K562 (cell line): ENCODE data around the gene MACROD2. TPM values are rescaled to one million over a fixed set of nuclear protein-coding genes. Genes with fewer than 3 reads are reported as not detected.

Experiments used
- ATAC-seq: fragments of 200-7000 bp; cut with Tn5 transposase; 3 replicates; pipeline ENCODE4 v1.9.1; 2020; ENCODE audit warnings: moderate library complexity
- BruUV-seq: library from RNA; stranded (reverse); fragments of 400-500 nt; replicated peaks from 2 replicates; lab custom pipeline; 2021; lab: Mats Ljungman, UMichigan
- CTCF ChIA-PET: fragments of 300-600 bp; formaldehyde crosslinking; extraction: SDS; loops from one replicate; lab custom pipeline; 2021; ENCODE audit warnings: low intra/inter-chr PET ratio; lab: Yijun Ruan, JAX
- POLR2A ChIA-PET: fragments of 300-600, 350-650 bp; sonication (Branson Sonifier 250); formaldehyde crosslinking; extraction: SDS; loops from one replicate; lab custom pipeline; 2021; ENCODE audit warnings: antibody characterized with exemption, inconsistent platforms; lab: Yijun Ruan, JAX
- DNase-seq, 4 experiments: peaks; one replicate each; pipeline versions ENCODE4 v3.0.0 to v3.0.0-alpha.2; 2011 to 2018; ENCODE audit warnings: low spot score in 3 of 4, mixed read lengths in 3 of 4; ENCODE audit errors: extremely low read depth in 1 of 4
- FAIRE-seq: peaks from 2 replicates; lab custom pipeline; 2011; peaks lifted over from hg19 to GRCh38; lab: Jason Lieb, UNC
- H2AFZ ChIP-seq: 2 replicates; pipeline ENCODE4 v1.6.0; 2011; ENCODE audit warnings: low read depth, low read length, control low read depth, inconsistent platforms
- H3K27ac ChIP-seq: fragments of 200-600 bp; 3 replicates; pipeline ENCODE4 v1.8.0; 2011; ENCODE audit warnings: low read depth, mild to moderate bottlenecking, control low read depth, inconsistent platforms, low read length, moderate library complexity, mixed read lengths; ENCODE audit errors: extremely low read depth
- H3K27me3 ChIP-seq, 2 experiments: fragments of 300-600 bp in 1 of 2; 2 replicates in 1 of 2; 3 replicates in 1 of 2; pipeline versions ENCODE4 v1.6.0 to v1.8.0; 2011; ENCODE audit warnings: inconsistent platforms in 2 of 2, low read length in 2 of 2, mild to moderate bottlenecking in 1 of 2, mixed read lengths in 1 of 2, moderate library complexity in 1 of 2; ENCODE audit not compliant: control insufficient read depth in 2 of 2, insufficient read depth in 2 of 2
- H3K36me3 ChIP-seq: fragments of 300-600 bp; 3 replicates; pipeline ENCODE4 v1.8.0; 2011; ENCODE audit warnings: mild to moderate bottlenecking, low read length, inconsistent platforms; ENCODE audit not compliant: control insufficient read depth, insufficient read depth
- H3K4me1 ChIP-seq, 2 experiments: fragments of 200-600 bp in 1 of 2; replicated peaks in 1 of 2; 2 replicates in 1 of 2; 3 replicates in 1 of 2; pipeline versions ENCODE4 v1.5.1 to v1.8.0; 2011; ENCODE audit warnings: inconsistent platforms in 2 of 2, low read length in 2 of 2, mild to moderate bottlenecking in 1 of 2, mixed read lengths in 1 of 2, moderate library complexity in 1 of 2; ENCODE audit not compliant: control insufficient read depth in 2 of 2, insufficient read depth in 2 of 2
- H3K4me2 ChIP-seq: 2 replicates; pipeline ENCODE4 v1.6.1; 2011; ENCODE audit warnings: low read length, control low read depth, inconsistent platforms, mixed read lengths; ENCODE audit not compliant: insufficient read depth
- H3K4me3 ChIP-seq: fragments of 200-600 bp; sonication (generic), shearing (Covaris generic); 2 replicates; pipeline ENCODE4 v1.5.1; 2016; ENCODE audit warnings: control low read depth, inconsistent platforms
- H3K79me2 ChIP-seq: fragments of 200-600 bp; 3 replicates; pipeline ENCODE4 v1.8.0; 2011; ENCODE audit warnings: low read length, inconsistent platforms; ENCODE audit not compliant: control insufficient read depth, insufficient read depth
- H3K9ac ChIP-seq, 2 experiments: 2 replicates each; pipeline versions ENCODE4 v1.6.0 to v1.6.1; 2011; ENCODE audit warnings: low read depth in 2 of 2, low read length in 2 of 2, control low read depth in 1 of 2, inconsistent platforms in 1 of 2, mild to moderate bottlenecking in 1 of 2, mixed read lengths in 1 of 2; ENCODE audit not compliant: insufficient read depth in 1 of 2
- H3K9me1 ChIP-seq: one replicate; pipeline ENCODE4 v1.6.0; 2011; ENCODE audit warnings: inconsistent platforms, mild to moderate bottlenecking, low read length, moderate library complexity; ENCODE audit not compliant: control insufficient read depth, insufficient read depth
- H3K9me3 ChIP-seq: replicated peaks from 2 replicates; pipeline ENCODE4 v1.5.1; 2011; ENCODE audit warnings: low read depth, low read length, inconsistent platforms; ENCODE audit not compliant: control insufficient read depth, insufficient read depth
- H4K20me1 ChIP-seq: replicated peaks from 2 replicates; pipeline ENCODE4 v1.6.1; 2011; ENCODE audit warnings: low read length, inconsistent platforms, mixed read lengths; ENCODE audit not compliant: control insufficient read depth, insufficient read depth
- GABPB1 ChIP-seq: sonication (generic); formaldehyde crosslinking; IDR thresholded peaks from 2 replicates; pipeline ENCODE4 v1.8.0; 2022; ENCODE audit warnings: mild to moderate bottlenecking, missing genetic modification reagents
- IRF2 ChIP-seq: sonication (generic); formaldehyde crosslinking; IDR thresholded peaks from 2 replicates; pipeline ENCODE4 v1.8.1; 2022; ENCODE audit warnings: mild to moderate bottlenecking, missing genetic modification reagents
- KLF13 ChIP-seq: fragments of 450-650 bp; IDR thresholded peaks from 2 replicates; pipeline ENCODE4 v1.6.1; 2016; ENCODE audit warnings: missing genetic modification characterization, low read depth, mild to moderate bottlenecking, missing compliant biosample characterization, moderate library complexity, borderline replicate concordance
- MEF2D ChIP-seq: conservative IDR thresholded peaks from 2 replicates; pipeline ENCODE4 v1.6.1; 2016; ENCODE audit warnings: low read depth, missing genetic modification characterization, missing compliant biosample characterization
- MTA3 ChIP-seq: fragments of 450-650 bp; formaldehyde crosslinking; IDR thresholded peaks from 2 replicates; pipeline ENCODE4 v1.6.1; 2017; ENCODE audit warnings: mild to moderate bottlenecking, borderline replicate concordance
- NR2F6 ChIP-seq: fragments of 450-650 bp; formaldehyde crosslinking; IDR thresholded peaks from 2 replicates; pipeline ENCODE4 v1.4.0; 2020; ENCODE audit warnings: mild to moderate bottlenecking
- NUFIP1 ChIP-seq: fragments of 450-650 bp; IDR thresholded peaks from 2 replicates; pipeline ENCODE4 v1.6.1; 2018; ENCODE audit not compliant: partially characterized antibody
- PHB2 ChIP-seq: fragments of 450-650 bp; IDR thresholded peaks from 2 replicates; pipeline ENCODE4 v1.6.1; 2017; ENCODE audit warnings: low read depth
- PRPF4 ChIP-seq: fragments of 200-400 bp; formaldehyde crosslinking; IDR thresholded peaks from one replicate; pipeline ENCODE4 v1.6.1; 2017; ENCODE audit warnings: low read length, low read depth, mild to moderate bottlenecking; ENCODE audit not compliant: insufficient read depth, poor library complexity, severe bottlenecking
- SIN3B ChIP-seq: fragments of 450-650 bp; IDR thresholded peaks from 2 replicates; pipeline ENCODE4 v1.6.1; 2017; ENCODE audit warnings: low read depth, mild to moderate bottlenecking, moderate library complexity
- SMARCA5 ChIP-seq: fragments of 450-650 bp; IDR thresholded peaks from 2 replicates; pipeline ENCODE4 v1.6.1; 2016
- STAG1 ChIP-seq: sonication (generic); formaldehyde crosslinking; IDR thresholded peaks from 2 replicates; pipeline ENCODE4 v1.5.0; 2020; ENCODE audit warnings: missing genetic modification reagents, borderline replicate concordance
- TRIM24 ChIP-seq, 2 experiments: fragments of 450-650 bp; IDR thresholded peaks; 2 replicates each; pipeline ENCODE4 v1.6.1; 2016
- ZBED1 ChIP-seq: IDR thresholded peaks from 2 replicates; pipeline ENCODE4 v1.6.1; 2014
- ZBTB43 ChIP-seq: sonication (generic); formaldehyde crosslinking; IDR thresholded peaks from 2 replicates; pipeline ENCODE4 v1.8.0; 2023; ENCODE audit warnings: mild to moderate bottlenecking, missing genetic modification reagents
- ZFX ChIP-seq: sonication (generic); formaldehyde crosslinking; IDR thresholded peaks from 2 replicates; pipeline ENCODE4 v1.8.0; 2022; ENCODE audit warnings: mild to moderate bottlenecking, missing genetic modification reagents, moderate library complexity
- ZNF280B ChIP-seq: fragments of 250-450 bp; sonication (Bioruptor Pico); IDR thresholded peaks from 2 replicates; pipeline ENCODE4 v1.5.1; 2021; ENCODE audit warnings: mild to moderate bottlenecking
- ZNF655 ChIP-seq: fragments of 250-450 bp; sonication (Bioruptor Pico); IDR thresholded peaks from 2 replicates; pipeline ENCODE4 v1.5.0; 2021
- ZNF766 ChIP-seq: fragments of 200-800 bp; sonication (Bioruptor generic); conservative IDR thresholded peaks from 2 replicates; pipeline ENCODE4 v1.6.1; 2016; ENCODE audit warnings: missing genetic modification characterization, missing compliant biosample characterization
- WGBS: fragments of 100-300 bp; shearing (Covaris generic); methylation state at CpG from one replicate; pipeline ENCODE4 v1.1.6; 2016; ENCODE audit warnings: low coverage, mixed read lengths; ENCODE audit not compliant: insufficient coverage; ENCODE audit errors: missing lambda C conversion rate; 5-methylcytosine and 5-hydroxymethylcytosine counted together
- in situ Hi-C: fragments of 300-500 bp; cut with MboI; formaldehyde crosslinking; loops from 4 replicates; pipeline ENCODE4 v1.15.0; 2018; ENCODE audit warnings: inconsistent platforms, mixed read lengths
- intact Hi-C: fragments of 100-400 bp; cut with micrococcal nuclease; formaldehyde crosslinking; loops from 2 replicates; pipeline ENCODE4 v1.14.2; 2022
- polyA plus RNA-seq, 8 experiments: library from polyadenylated mRNA; depleted of rRNA in 4 of 8; stranded (reverse) in 5 of 8; unstranded in 3 of 8; fragments of >200 nt; fragmentation: Nextera tagmentation in 2 of 8; fragmentation: Illumina TruSeq in 1 of 8; extraction: Ambion mirVana in 2 of 8; extraction: Trizol in 1 of 8; gene quantifications; 2 replicates each; pipeline versions ENCODE4 v1.2.1 to v1.2.3, GENCODE V29; 2011 to 2014; ENCODE audit warnings: inconsistent platforms in 1 of 8, missing spikeins in 1 of 8
- total RNA-seq, 7 experiments: library from RNA; depleted of rRNA in 6 of 7; stranded (reverse); fragments of >200 nt in 6 of 7; fragmentation: Illumina TruSeq in 2 of 7; extraction: Trizol in 2 of 7; gene quantifications; 2 replicates each; pipeline versions ENCODE4 v1.2.1 to v1.2.3, GENCODE V29; 2011 to 2021; ENCODE audit warnings: low replicate concordance in 1 of 7
- TF ChIP-seq, protein P1 (sequence below): fragments of 250-450 bp; sonication (Bioruptor Pico); IDR thresholded peaks from 2 replicates; pipeline ENCODE4 v1.8.0; 2022; ENCODE audit warnings: moderate library complexity, mild to moderate bottlenecking, inconsistent platforms

Gene MACROD2
- total and polyA plus RNA-seq, 9 of the 15 experiments (the other 6 are each of a cell fraction or from before 2014, with no cell fraction given): not detected

- no peaks in the 10 kb centered on the region for H3K79me2 ChIP-seq
- DNase-seq (no peak), ATAC-seq (no peak), FAIRE-seq (no peak)
- 0% methylated on average over 4 of the region's 4 CpGs for WGBS
- H3K9me3 ChIP-seq: no peaks in the 10 kb centered on the region
- BruUV-seq: no TSS peak
- TF ChIP-seq ZNF766 (CRISPR knock-in tag): no peak
- no peak for TF ChIP-seq MTA3
- TF ChIP-seq, protein P1, sequence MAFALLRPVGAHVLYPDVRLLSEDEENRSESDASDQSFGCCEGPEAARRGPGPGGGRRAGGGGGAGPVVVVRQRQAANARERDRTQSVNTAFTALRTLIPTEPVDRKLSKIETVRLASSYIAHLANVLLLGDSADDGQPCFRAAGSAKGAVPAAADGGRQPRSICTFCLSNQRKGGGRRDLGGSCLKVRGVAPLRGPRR: no peak
- TF ChIP-seq ZBTB43: no peak
- TF ChIP-seq PRPF4: no peak
- TF ChIP-seq ZBED1: no peak
- TF ChIP-seq NR2F6 (CRISPR knock-in tag): no peak
- TF ChIP-seq STAG1 (CRISPR knock-in tag): no peak
- no peak for TF ChIP-seq MEF2D (tag)
- TF ChIP-seq NUFIP1: no peak
- no peak for TF ChIP-seq GABPB1 (CRISPR knock-in tag)
- no peak for TF ChIP-seq PHB2
- TF ChIP-seq SIN3B: no peak
- TF ChIP-seq TRIM24 (IDR thresholded peaks at IDR 0.05): no peak
- TF ChIP-seq IRF2: no peak
- no peak for TF ChIP-seq ZNF280B (CRISPR knock-in tag)
- no peak for TF ChIP-seq KLF13
- TF ChIP-seq ZFX (CRISPR knock-in tag): no peak
- TF ChIP-seq ZNF655: no peak
- TF ChIP-seq SMARCA5: no peak
- H3K27ac ChIP-seq: no peak overlapping the region
- no peaks in the 10 kb centered on the region for H3K9me1 ChIP-seq
- H3K4me3 ChIP-seq: no peak overlapping the region
- CTCF ChIA-PET: no interaction called here
- no peaks in the 10 kb centered on the region for H3K4me1 ChIP-seq
- POLR2A ChIA-PET: no interaction called here
- no peak overlapping the region for H3K4me2 ChIP-seq
- in situ Hi-C loops (no loop called here), intact Hi-C loops (no loop called here)
- no peak overlapping the region for H3K9ac ChIP-seq
- H4K20me1 ChIP-seq: no peaks in the 10 kb centered on the region
- H3K27me3 ChIP-seq: no peaks in the 10 kb centered on the region
- no peak overlapping the region for H2AFZ ChIP-seq
- H3K36me3 ChIP-seq: no peaks in the 10 kb centered on the region
Measured at GRCh38 chr20:15011631-15012030, 1016.3 kb downstream of the MACROD2 start.
